Measurements from ENCODE around the gene ATP2C1. TPM values are rescaled to one million over a fixed set of nuclear protein-coding genes. Genes with fewer than 3 reads are reported as not detected.

The ATP2C1 gene
- total RNA-seq, 1 donor from 2014 or later: 59.3 TPM

GRCh38 chr3:130935761-130936492, 42.0 kb downstream of the ATP2C1 start:
- intact Hi-C loops (cut with micrococcal nuclease): no loop called here
- Mint-ChIP-seq H3K4me1 (no peaks in the 10 kb centered on the region), H3K27me3 (no peaks in the 10 kb centered on the region), H3K27ac (no peak overlapping the region), H3K9me3 (no peaks in the 10 kb centered on the region), H3K36me3 (ENCODE audit: low read depth) (peaks cover 58% of the 10 kb centered on the region), H3K4me3 (no peak overlapping the region)
- ChIA-PET POLR2A (no interaction called here), CTCF (no interaction called here)
- no peak for ATAC-seq (ENCODE audit: low read depth)
- TF ChIP-seq CTCF (IDR thresholded peaks at IDR 0.05): no peak
- DNase-seq: no peak

- no peak for ATAC-seq (ENCODE audit: low read depth)
- no peak overlapping the region for H3K4me3 Mint-ChIP-seq
- H3K27ac Mint-ChIP-seq: no peak overlapping the region
- no peak for TF ChIP-seq CTCF (IDR thresholded peaks at IDR 0.05)
- no peaks in the 10 kb centered on the region for H3K9me3 Mint-ChIP-seq
- intact Hi-C loops (cut with micrococcal nuclease): no loop called here
- peaks cover 64% of the 10 kb centered on the region for H3K36me3 Mint-ChIP-seq (ENCODE audit: low read depth)
- DNase-seq: no peak
- ChIA-PET POLR2A (no interaction called here), CTCF (no interaction called here)
- no peaks in the 10 kb centered on the region for H3K27me3 Mint-ChIP-seq
- H3K4me1 Mint-ChIP-seq: no peaks in the 10 kb centered on the region
Observed at GRCh38 chr3:130939753-130940152, 45.9 kb downstream of the ATP2C1 start.

GRCh38 chr3:130941793-130942192, 47.9 kb downstream of the ATP2C1 start:
- Mint-ChIP-seq H3K9me3 (no peaks in the 10 kb centered on the region), H3K27me3 (no peaks in the 10 kb centered on the region), H3K27ac (no peak overlapping the region), H3K36me3 (ENCODE audit: low read depth) (peaks cover 74% of the 10 kb centered on the region), H3K4me3 (no peak overlapping the region), H3K4me1 (no peaks in the 10 kb centered on the region)
- ChIA-PET POLR2A (no interaction called here), CTCF (no interaction called here)
- intact Hi-C loops (cut with micrococcal nuclease): no loop called here
- no peak for DNase-seq
- no peak for ATAC-seq (ENCODE audit: low read depth)
- TF ChIP-seq CTCF (IDR thresholded peaks at IDR 0.05): no peak

DNA sequence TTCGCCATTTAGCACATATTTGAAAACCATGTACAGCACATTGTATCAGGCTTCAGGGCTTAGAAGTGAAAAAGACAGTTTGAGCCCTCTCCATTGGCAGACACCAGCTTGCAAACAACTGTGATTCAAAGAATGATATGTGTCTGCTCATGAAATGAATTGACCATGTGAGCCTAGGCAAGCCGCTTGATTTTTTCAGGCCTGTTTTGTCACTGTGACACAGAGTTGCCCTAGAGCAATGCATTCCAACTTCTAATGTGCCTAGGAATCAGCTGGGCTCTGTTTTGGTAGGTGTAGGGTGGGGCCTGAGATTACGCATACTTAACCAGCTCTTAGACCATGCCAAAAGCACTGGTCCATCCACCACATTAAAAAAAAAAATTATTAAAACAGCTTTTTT, 53.0 kb downstream of the ATP2C1 start:
- H3K4me3 Mint-ChIP-seq: no peak overlapping the region
- H3K36me3 Mint-ChIP-seq (ENCODE audit: low read depth): peaks cover 73% of the 10 kb centered on the region
- no peaks in the 10 kb centered on the region for H3K27me3 Mint-ChIP-seq
- intact Hi-C loops (cut with micrococcal nuclease): no loop called here
- DNase-seq (no peak), ATAC-seq (ENCODE audit: low read depth) (no peak)
- no peak for TF ChIP-seq CTCF (IDR thresholded peaks at IDR 0.05)
- H3K9me3 Mint-ChIP-seq: no peaks in the 10 kb centered on the region
- H3K4me1 Mint-ChIP-seq: no peaks in the 10 kb centered on the region
- ChIA-PET CTCF (no interaction called here), POLR2A (no interaction called here)
- no peak overlapping the region for H3K27ac Mint-ChIP-seq

- ChIA-PET CTCF (no interaction called here), POLR2A (no interaction called here)
- DNase-seq: no peak
- Mint-ChIP-seq H3K9me3 (no peaks in the 10 kb centered on the region), H3K4me1 (no peaks in the 10 kb centered on the region), H3K27me3 (no peaks in the 10 kb centered on the region), H3K4me3 (no peak overlapping the region), H3K27ac (no peak overlapping the region), H3K36me3 (ENCODE audit: low read depth) (peaks cover 74% of the 10 kb centered on the region)
- no peak for TF ChIP-seq CTCF (IDR thresholded peaks at IDR 0.05)
- ATAC-seq (ENCODE audit: low read depth): no peak
- intact Hi-C loops (cut with micrococcal nuclease): no loop called here
Observed at GRCh38 chr3:130948001-130948773, 54.3 kb downstream of the ATP2C1 start.

All from activated B cell treated with CpG ODN at 0.5 μM for 24 hours (primary cell).